GM21423 (cell line): ENCODE data around the gene GRK5.

Experiments used
- ATAC-seq: cut with Tn5 transposase; IDR thresholded peaks from one replicate; pipeline ENCODE4 v1.9.1; 2021; ENCODE audit warnings: mild to moderate bottlenecking, moderate library complexity; ENCODE audit not compliant: unreplicated experiment

GRK5 gene

GRCh38 chr10:119292968-119293760, 85.8 kb downstream of the GRK5 start:
- ATAC-seq: no peak

DNA sequence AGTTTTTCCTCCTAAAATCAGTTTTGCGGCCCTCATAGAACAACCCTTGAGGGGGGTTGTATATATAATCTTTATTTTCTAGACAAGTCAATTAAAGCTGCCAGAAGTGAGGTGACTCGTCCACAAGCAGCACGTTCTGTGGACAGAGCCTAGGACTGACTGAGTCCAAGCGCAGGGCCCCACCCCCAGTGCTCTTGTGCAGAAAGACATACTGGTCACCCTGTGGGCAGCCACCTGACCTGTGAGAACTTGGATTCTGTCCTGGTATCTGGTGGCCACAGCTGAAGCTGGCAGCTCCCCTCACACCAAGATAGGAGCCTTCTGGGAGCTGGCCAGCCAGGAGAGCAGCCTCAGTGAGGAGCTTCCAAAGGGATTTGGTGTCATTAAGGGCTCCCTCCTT, 89.3 kb downstream of the GRK5 start:
- no peak for ATAC-seq

GRCh38 chr10:119297207-119297968, 90.0 kb downstream of the GRK5 start:
- no peak for ATAC-seq

GRCh38 chr10:119298810-119299209, 91.4 kb downstream of the GRK5 start:
- ATAC-seq: no peak

- ATAC-seq: no peak
Observed at GRCh38 chr10:119299531-119299930, 92.2 kb downstream of the GRK5 start.

- no peak for ATAC-seq
Observed at GRCh38 chr10:119301397-119301796, 94.0 kb downstream of the GRK5 start.

- ATAC-seq: no peak
Observed at GRCh38 chr10:119302172-119302571, 94.8 kb downstream of the GRK5 start.

DNA sequence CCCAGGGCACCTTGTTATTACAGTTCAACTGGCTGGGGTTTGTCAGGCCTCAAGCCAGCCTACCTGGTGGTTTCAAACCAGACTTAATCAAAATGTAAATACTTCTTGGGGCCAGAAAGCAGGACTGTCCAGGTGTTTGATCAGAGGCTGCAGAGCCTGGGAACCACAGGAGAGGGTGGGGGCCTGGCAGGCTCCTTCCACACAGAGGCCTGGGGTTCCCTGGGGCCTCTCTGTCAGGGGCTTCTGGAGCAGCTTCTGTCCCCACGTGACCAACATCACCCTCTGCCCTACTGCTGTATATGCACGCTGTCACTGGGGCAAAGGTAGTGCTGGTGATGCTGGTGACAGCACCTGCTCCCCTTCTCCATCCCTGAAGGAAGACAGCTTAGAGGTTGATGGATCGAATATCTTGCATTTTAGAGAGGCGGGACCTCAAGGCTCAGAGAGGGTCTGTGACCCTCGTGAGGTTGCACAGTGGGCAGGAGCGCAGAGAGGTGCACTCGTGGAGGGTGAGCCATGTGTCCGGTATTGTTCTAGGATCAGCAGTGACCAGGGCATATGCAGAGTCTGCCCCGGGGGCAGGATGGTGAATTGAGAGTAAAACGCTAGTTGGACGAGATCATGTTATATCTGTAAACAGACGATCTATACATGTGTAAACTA, 95.4 kb downstream of the GRK5 start:
- ATAC-seq: no peak

DNA sequence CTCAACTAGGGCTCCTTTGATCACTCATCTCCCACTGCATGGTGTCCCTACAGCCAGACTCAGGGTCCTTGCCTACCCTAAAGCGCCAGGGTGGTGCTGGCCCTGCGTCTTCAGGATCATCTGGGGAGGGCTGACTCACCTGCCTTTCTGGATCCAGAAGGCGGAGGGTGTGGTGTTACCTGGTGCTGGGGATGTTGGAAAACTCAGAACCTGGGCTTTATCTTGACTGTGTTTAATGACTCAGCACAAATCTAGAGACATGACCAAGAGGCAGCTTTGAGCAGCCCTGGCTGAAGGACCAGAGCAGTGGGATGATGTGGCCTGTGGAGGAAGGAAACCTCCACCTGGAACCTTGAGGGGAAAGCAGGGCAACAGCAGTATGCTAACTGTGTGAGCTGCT, 96.5 kb downstream of the GRK5 start:
- no peak for ATAC-seq

DNA sequence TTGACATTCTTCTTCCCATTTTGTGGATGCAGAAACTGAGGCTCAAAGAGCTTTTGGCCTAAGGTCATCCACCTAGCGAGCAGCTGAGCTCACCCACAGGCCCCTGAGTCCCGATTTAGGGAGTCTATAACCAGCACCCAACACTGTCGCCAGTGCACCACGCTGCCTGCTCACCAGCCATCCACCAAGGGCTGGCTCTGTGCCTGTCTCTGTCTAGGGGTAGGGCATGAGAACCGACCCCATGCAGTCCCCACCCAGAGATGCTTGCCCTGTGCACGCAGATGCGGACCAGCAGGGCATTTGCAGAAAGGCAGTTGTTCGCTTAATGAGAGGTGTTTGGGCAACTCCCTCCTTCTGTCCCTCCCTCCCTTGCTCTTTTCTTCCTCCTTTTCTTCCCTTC, 97.2 kb downstream of the GRK5 start:
- ATAC-seq: no peak

DNA sequence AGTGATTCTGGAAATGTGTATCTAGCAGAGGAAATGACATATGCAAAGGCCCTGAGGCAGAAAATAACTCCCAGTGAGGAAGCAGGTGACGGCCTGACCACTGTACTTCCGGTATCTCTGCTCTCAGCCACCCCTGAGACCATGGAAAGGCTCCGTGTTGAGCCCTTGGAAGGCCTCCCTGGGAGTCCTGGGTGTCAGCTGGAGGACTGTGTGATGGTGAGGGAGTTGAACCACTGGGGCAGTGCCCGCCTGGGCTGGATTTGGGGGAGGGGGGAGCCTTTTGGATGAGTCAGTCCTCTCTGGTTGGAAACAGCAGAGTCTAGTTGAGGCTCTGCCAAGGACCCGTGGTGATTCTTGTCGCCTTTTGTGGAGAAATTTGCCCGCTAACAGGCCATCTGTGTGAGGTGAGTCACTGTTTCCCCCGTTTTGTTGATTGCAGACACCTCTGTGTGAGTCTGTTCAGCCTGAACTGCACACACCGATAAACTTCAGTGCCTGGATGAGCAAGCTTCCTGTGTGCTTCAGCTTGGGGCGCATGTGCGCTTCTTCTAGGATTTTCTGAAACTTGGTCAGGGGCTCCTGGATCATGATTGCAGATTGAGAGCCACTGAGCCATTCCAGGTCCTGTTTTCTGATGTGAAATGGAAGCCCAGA, 98.6 kb downstream of the GRK5 start:
- ATAC-seq: peak; percentile 59

GRCh38 chr10:119306514-119306951, 99.2 kb downstream of the GRK5 start:
- ATAC-seq: peak; percentile 72

DNA sequence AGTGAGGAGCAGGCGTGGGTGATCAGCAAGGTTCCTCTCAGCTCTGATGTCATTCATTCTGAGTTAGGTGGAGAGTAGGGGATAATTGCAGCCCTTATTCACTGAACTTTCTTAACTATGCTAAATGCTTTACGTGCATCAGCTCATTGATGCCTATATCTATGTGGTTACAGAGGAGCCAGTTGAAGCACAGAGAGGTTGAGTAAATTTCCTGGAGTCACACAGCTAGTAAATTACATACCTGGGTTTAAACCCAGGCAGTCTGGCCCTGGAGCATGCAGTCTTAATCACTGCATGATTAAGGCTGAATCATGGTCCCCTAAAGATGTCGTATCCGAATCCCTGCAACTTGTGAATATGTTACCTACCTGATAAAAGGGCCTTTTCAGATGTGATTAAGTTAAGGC, 99.6 kb downstream of the GRK5 start:
- ATAC-seq: no peak

- no peak for ATAC-seq
Observed at GRCh38 chr10:119308089-119308488, 100.7 kb downstream of the GRK5 start.

GRCh38 chr10:119308551-119309422, 101.4 kb downstream of the GRK5 start:
- ATAC-seq: no peak

DNA sequence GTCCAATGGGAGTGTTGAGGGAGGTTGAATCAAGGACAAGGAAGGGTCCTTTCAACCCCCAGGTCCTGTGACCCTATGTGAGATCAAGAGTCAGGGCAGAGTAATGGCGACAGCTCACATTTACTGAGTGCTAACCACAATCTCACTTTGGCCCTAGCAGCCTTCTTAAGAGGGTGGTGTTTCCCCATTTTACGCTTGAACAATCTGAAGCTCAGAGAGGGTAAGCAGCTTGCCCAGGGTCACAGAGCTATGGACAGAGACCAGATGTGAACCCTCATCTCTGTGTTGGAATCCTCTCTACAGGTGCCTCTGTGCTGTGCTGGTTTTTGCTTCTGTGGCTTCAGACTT, 102.0 kb downstream of the GRK5 start:
- no peak for ATAC-seq

DNA sequence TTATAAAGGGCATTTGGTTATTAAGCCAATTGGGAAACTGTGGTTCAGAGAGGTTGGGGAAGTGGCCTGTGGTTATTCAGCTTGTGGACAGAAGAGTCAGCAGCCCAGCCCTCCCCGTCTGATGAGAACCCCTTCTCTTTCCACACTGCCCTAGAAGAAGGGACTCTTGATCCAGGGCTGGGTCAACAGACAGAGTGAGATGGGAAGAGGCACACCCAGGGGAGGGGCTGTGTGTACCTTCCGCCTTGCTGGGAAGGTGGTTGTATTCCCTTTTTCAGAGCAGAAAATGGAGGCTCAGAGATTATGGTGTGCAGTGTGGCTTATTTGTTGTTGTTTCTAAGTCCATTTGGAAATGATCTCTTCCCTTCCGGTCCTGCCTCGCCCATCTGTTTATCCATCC, 103.4 kb downstream of the GRK5 start:
- no peak for ATAC-seq

DNA sequence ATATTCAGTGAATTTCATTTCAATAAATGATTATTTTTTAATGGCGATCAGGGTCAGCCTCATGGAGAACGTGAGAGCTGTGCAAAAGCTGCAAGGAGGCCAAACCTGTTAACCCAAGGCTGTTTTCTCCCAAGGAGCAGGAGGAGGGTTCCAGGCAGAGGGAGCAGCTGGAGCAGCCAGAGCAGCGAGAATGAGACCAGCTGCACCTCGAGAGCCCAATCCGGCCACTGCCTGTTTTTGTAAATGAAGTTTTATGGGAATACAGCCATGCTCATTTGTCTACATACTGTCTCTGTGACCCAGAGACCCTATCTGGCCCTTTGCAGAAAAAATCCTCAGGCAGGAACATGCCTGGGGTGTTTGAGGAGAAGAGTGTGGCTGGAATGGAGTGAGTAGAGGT, 104.9 kb downstream of the GRK5 start:
- ATAC-seq: no peak

DNA sequence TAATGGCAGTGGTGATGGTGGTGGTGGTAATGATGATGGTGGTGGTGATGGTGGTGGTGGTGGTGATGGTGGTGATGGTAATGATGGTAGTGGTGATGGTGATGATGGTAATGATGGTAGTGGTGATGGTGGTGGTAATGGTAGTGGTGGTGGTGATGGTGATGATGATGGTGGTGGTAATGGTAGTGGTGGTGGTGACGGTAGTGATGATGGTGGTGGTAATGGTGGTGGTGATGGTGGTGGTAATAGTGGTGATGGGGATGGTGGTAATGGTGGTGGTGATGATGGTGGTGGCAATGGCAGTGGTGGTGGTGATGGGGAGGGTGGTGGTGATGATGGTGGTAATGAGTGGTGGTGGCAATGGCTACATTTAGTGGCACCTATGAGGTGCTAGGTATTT, 105.7 kb downstream of the GRK5 start:
- no peak for ATAC-seq

GRCh38 chr10:119313644-119314043, 106.3 kb downstream of the GRK5 start:
- ATAC-seq: peak; percentile 68
